Activated CD4-positive, alpha-beta T cell treated with anti-CD3 and anti-CD28 coated beads for 1 hour (primary cell): ENCODE measurements around the gene GTSE1.
"Not testable (repeated sequence)": the region's sequence is repeated elsewhere in the genome, so short reads cannot be mapped to it uniquely, and the experiment has no call there.

ENCODE experiments used
- DNase-seq: peaks from one replicate; pipeline ENCODE4 v3.0.0-alpha.2; 2020

The GTSE1 gene

DNA sequence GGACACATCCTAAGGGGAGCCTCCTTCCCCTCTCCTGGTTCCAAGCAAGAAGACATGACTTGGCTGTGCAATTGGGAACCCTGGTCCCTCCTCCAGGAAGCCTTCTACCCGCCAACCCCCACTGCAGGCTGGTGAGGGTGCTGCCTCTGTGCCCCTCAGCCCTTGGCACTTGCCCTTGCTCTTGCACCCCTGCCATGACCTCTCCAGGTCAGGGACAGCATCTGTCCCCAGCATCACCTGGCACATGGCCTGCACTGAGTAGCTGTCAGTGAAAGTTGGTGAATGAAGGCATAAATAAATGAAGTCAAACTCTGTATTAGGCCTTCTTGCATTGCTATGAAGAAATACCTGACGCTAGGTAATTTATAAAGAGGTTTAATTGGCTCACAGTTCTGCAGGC, 1.9 kb upstream of the GTSE1 start:
- no peak for DNase-seq

DNA sequence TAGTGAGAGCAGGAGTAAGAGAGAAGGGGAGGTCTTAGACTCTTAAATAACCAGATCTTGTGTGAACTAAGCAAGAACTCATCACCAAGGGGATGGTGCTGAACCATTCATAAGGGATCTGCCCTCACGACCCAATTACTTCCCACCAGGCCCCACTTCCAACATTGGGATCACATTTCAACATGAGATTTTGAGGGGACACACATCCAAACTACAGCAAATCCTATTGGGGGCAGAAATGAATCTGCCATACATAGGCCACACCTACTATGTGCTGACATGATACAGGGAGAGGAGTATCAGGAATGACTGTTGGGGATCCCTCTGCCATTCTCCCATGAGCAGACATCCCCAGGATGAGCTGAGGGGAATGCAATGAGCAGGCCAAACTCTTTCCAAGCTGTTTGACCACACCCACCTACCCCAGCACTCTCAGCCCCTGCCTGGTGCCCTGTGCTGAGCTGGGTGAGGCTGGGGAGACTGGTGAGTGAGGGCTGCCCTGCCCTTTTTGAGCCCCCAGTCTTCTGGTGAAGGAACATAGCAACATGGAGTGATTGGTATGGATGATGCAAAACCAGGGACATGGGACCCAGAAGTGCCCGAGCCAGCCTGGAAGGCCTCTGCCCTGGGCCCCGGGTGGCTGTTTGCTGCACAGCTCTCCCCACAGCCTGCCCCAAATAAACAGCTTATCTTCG, 1.2 kb upstream of the GTSE1 start:
- no peak for DNase-seq

DNA sequence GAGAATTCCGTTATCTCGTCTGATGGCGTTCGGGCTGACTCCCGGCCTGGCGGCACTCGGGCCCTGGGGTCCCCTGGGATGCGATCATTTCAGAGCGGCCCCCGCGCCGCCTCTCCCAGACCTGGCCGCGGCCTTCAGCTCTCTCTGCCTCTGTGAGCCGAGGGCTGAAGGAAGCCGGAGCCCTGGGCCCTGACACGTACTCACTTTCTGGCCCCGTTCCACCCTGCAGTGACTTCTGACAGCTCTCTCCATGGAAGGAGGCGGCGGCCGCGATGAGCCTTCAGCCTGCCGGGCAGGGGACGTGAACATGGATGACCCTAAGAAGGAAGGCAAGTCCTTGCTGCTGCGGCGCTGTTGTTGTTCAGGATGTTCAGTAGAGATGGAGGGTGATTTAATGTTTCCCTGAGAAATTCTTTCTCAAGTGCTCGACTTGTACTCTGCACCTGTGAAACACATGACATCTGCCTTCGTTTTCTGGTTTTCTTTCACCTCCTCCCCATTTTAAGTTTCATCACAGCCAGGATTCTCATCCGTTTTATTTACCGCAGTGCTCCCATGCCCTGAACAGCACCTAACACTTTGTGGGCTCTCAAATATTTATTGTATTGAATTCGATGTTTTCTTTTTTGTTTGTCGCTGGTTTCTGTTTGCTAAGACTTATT, 612 bp downstream of the GTSE1 start:
- no peak for DNase-seq

DNA sequence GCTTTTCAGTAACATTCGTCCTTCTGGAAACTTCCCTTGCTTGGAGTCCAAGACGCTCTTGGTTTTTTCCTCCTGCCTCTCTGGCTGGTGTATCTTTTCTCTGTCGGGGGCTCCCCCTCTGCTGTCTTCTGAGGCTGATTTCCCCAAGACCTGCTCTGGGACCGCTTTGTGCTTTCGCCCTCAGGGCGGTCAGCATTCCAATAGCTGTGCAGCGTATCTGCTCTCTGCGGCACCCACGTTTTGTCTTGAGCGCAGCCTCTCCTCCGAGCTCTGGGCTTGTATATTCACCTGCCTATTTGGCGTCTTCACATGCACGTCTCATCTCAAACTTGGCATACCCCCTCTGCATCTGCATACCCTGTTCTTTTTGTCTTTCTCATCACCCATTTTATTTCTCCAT, 2.4 kb downstream of the GTSE1 start:
- no peak for DNase-seq

DNA sequence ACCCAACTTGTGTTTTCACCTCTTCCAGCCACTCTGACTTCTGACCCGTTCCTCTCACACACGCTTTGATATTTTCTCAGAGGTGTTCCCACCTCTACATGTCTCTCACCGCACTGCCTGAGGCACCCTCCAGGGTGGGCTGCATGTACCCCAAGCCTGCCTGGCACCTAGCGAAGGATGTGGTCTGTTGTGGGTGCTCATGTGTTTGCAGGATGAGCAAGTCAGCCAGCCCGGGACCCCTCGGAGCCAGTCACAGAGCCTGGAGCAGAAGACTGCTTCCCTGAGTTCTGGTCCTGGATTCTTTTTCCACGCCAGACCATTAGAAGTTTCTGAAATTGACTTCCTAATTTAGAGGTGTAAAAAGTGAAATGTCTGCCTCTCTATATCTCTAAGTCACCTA, 3.8 kb downstream of the GTSE1 start:
- DNase-seq, result no peak

DNA sequence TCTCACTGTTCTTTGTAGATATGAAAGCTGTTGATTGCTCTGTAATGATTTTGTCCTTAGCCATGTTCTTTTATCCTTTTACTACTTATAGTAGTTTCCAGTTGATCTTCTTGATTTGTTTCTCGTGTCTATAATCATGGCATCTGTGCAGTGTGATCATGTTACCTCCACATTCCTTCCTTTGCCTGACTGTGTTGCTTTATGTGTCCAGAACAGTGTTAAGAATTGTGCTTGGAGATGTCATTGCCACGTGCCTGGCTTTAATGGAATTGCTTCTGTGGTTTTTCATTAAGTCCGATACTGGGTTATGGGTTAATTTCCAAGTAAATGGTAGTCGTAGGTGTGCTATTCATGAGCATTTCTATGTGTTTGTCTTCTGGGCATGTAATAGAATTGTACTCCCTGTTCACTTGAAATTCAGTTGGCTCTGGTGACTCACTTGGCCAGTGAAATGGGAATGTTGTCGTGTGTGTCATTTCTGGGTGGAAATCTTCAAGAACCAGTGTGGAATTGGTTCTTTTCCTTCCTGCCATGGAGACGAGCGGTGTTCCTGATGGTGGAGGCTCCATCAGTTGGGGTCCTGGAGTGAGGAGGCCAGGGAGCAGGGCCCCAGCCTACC, 6.8 kb downstream of the GTSE1 start:
- DNase-seq, result no peak

DNA sequence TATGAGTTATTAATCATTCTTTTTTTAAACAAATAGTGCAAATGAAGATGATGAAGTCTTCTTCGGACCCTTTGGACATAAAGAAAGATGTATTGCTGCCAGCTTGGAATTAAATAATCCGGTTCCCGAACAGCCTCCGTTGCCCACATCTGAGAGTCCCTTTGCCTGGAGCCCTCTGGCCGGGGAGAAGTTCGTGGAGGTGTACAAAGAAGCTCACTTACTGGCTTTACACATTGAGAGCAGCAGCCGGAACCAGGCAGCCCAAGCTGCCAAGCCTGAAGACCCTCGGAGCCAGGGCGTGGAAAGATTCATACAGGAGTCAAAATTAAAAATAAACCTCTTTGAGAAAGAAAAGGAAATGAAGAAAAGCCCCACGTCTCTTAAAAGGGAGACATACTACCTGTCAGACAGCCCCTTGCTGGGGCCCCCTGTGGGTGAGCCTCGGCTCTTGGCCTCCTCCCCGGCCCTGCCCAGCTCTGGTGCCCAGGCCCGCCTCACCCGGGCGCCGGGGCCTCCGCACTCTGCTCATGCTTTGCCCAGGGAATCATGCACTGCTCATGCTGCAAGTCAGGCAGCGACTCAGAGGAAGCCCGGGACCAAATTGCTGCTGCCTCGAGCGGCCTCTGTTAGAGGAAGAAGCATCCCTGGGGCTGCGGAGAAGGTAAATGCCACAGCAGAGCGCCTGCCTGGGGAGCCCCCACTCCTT, 11.8 kb downstream of the GTSE1 start:
- DNase-seq, result no peak

DNA sequence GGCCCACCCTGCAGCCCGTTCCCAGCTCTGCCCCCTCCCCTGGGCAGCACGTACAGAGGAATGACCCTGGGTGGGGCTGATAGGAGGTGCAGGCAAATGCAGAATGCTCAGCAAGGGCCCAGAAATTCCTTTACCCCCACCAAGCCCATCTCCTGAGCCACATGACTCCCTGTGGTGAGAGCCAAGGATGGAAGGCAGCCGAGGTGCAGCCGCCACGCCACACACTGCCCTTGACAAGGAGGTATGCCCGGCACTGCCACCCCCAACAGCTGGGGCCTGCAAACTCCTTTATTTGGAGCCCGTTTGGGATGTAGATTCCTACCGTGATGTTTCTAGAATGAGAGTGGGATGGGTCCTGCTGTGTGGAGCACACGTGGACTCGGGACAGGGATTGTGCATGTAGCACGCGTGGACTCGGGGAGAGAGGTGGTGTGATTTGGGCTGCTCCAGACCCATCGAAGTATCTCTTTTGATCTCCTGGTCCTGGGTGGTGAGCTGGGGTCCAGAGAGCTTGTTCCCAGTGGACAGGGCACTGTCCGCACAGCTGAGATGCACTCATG, 12.9 kb downstream of the GTSE1 start:
- no peak for DNase-seq

DNA sequence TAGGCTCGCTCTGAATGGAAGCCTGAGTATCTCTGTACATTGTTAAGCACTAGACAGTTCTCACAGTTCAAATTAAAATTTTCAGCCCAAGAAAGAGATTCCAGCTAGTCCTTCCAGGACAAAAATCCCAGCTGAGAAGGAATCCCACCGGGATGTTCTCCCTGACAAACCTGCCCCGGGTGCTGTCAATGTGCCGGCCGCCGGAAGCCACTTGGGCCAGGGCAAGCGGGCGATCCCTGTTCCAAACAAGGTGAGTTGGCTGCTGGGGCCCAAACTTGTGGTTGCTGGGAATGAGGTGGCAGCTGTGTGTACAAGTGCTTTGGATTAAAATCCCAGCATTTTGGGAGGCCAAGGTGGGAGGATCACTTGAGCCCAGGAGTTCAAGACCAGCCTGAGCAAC, 15.4 kb downstream of the GTSE1 start:
- no peak for DNase-seq

DNA sequence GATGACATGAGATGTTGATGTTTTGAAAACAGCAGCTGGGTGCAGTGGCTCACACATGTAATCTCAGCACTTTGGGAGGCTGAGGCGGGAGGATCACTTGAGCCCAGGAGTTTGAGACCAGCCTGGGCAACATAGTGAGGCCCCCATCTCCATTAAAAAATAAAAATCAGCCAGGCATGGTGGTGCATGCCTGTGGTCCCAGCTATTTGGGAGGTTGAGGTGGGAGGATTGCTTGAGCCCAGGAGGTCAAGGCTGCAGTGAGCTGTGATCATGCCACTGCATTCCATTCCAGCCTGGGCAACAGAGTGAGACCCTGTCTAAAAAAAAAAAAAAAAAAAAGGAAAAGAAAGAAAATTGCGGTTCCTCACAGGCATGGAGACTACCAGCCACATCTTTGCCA, 16.2 kb downstream of the GTSE1 start:
- DNase-seq, result not testable (repeated sequence)

DNA sequence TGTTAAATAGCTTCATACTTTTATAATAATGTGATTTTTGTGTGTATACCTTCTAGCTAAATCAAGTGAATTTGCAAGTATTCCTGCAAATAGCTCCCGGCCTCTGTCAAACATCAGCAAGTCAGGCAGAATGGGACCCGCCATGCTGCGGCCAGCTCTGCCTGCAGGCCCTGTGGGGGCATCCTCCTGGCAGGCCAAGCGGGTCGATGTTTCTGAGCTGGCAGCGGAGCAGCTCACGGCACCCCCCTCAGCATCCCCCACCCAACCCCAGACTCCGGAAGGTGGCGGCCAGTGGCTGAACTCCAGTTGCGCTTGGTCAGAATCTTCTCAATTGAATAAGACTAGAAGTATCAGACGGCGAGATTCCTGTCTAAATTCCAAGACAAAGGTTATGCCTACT, 19.3 kb downstream of the GTSE1 start:
- DNase-seq, result no peak

DNA sequence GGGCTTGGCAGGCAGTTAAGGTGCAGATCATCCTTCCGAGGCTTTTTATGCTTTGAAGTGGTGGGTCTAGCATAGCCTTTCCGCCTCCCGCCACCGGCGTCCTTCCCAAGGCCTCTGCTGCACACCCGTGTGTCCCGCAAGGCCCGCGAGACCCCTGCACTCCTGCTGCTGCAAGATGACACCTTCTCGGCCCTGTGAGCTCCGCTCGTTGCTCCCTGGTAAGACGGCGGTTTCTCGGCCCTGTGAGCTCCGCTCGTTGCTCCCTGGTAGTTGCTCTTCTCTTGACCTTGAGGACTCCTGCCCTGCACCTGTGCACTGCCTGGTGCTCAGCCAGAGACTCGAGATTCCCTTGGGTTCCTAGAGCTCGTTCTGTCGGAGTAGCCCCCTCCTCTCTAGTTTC, 21.0 kb downstream of the GTSE1 start:
- no peak for DNase-seq

DNA sequence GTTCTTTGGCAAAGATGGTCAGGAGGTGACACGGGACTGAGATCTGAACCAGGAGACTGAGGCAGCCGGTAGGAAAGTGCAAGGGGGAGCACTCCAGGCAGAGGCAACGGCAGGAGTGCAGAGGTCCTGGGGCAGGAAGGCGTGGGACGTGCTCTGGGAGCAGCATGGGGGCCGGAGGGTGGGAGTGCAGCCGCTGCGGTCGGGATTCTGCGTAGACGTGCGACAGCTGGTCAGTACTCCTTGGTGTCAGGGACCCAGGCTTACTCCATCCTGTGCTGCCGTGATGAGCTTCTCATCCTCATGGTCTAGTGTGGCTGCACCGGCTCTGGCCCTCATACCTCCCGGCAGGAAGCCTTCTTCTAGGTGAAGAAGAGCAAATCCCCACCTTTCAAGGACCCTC, 21.9 kb downstream of the GTSE1 start:
- DNase-seq, result no peak

DNA sequence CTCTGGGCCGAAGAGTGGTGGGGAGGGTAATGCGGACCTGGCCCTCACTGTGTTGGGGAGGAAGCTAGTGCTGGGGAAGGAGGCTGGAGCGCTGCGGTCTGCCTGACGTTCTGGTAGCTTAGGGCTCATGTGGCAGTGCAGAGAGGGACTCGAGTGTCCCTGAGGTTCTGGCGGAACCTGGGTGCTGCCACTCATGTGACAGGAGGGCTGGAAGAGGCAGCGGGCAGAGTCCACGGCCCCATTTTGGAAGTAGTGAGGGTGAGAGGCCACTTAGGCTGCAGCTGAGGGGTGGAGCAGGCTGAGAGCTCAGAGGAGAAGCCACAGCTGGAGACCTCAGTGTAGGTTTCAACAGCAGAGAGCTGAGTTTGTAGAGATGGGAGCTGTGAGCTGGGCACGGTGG, 22.6 kb downstream of the GTSE1 start:
- no peak for DNase-seq

DNA sequence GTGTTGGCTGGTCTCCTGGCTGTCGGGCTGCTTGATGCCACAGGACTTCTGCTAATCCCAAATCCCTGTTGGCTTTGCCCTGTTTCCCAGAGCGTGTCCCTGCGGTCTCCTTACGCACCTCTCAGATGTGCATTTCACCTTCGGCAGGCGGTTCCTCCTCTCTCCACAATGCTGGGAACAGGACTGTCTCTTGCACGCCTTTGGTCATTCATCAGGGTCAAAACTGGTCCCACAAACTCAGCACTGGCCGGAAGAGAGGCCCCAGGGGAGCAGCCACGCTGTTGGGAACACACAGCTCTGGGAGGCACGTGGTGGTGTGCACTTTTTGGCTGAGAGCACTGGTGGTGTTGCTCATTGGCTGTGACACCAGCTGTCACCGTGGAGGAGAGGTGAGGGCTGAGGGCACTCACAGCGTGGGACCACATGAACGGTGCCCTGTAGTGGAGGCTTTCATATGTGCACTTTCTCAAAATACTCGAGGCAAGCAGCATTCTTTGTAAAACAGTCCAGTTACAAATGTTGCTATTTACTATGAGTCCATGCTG, 23.6 kb downstream of the GTSE1 start:
- DNase-seq, result no peak

DNA sequence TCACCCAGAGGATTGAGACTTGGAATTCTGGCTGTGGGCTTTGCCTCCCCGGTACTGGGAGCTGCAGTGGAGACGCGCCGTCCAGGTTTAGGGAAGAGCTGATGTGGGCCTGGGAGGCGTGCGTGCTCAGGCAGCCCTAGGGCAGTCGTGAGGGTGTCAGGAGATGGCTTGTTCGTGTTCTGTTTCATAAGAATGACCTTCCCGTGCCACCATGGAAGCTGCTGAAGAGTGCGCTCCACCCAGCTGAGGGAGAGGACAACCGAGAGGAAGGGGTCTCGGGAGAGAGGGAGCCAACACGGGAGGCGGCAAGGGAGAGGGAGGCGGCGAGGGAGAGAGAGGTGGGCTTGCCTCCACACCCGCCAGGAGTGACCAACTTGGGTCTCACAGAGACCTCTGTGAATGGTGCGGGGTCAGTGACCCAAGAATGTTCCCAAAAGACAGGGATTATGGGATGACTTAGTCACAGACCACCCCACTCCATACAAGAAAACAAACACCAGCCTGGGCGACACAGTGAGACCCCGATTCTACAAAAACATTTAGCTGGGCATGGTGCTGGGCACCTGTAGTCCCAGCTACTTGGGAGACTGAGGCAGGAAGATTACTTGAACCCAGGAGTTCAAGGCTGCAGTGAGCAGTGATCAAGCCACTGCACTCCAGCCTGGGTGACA, 24.2 kb downstream of the GTSE1 start:
- DNase-seq, result no peak

DNA sequence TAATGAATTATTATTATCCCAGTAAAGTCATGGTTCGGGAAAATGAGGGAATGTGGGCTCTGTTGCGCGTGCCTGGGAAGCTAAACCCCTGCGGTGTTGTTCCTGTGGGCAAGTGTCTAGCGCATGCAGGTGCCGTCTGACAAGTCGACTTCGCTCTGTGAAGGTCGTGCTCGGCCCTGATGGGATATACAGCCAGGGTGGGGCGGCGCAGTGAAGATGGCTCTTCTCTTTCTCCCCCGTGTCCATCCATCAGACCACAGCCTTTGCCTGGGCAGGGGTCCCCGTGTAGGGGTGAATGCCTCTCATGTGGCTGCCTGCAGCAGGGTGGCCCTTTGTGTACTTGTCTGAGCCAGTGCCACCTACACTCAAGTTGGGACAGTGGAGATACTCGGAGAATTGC, 26.0 kb downstream of the GTSE1 start:
- DNase-seq, result no peak

DNA sequence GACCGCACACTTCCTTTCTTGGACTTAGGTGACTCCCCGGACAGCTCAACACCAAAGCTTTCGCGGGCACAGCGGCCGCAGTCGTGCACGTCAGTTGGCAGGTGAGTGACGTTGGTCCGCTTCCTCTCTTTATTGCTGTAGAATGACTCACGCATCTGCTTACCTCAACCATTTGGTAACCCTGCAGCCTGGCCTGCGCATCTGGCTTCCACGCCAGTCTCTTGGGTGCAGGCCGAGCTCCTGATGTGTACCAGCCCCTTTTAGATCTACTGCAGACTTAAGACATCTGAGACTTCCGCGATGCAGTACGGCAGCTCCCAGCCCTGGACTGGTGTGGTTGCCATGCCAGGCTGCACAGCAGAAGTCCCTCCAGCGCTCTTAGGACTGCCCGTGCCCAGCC, 26.5 kb downstream of the GTSE1 start:
- DNase-seq, result no peak

DNA sequence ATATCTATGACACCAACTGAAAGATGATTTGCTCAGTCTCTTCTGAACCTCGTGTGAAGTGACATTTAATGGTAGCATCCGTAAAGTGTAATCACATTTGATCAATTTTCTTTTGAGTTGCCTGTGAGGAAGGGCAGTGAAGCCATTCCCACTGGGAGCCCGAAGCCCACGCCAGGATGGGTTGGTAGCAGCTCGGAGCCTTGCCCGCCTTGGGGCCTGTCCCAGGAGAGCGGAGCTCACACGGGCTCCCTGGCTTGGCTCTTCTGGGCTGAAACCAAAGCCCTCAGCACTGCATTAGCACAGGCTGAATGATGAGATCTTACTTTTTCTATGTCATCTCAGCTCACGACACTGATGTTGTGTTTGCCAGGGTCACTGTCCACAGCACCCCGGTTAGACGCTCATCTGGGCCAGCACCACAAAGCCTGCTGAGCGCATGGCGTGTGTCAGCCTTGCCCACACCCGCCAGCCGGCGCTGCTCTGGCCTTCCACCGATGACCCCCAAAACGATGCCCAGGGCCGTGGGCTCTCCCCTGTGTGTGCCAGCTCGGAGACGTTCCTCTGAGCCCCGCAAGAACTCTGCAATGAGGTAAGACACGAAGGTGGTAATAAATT, 29.5 kb downstream of the GTSE1 start:
- DNase-seq, result no peak

DNA sequence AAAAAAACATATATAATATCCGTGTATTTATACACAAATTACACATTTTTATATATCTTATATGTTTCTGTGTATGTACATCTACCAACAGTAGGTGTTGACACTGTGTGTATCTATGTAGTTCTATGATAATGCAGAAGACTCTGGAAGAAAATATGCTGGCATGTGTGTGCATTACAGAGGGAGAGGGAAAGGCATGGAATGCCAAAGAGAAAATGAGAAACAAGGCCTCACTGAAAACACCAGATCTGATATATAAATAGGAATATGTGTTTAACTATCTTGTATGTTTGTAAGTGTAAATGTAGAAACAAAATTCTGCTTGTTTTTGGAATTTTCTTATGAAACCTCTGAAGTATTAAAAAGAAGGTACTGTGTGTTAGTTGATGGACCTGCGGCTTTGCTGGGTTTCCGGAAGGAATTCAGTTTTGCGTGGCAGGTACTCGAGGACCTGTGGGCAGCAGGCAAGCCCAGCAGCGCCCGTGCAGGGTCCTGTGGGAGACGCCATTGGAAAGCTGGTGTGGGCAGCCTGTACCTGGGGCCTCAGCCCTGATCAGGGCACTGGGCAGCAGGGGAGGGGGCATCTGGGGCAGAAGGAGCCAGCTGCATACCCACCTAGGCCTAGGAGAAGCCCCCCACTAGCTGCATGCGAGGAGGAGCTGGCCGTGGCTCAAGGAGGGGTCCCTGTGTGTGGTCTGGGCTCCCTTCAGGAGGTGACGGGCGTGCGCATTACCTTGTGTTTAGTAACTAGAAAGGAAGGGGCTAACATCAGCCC, 31.2 kb downstream of the GTSE1 start:
- no peak for DNase-seq

DNA sequence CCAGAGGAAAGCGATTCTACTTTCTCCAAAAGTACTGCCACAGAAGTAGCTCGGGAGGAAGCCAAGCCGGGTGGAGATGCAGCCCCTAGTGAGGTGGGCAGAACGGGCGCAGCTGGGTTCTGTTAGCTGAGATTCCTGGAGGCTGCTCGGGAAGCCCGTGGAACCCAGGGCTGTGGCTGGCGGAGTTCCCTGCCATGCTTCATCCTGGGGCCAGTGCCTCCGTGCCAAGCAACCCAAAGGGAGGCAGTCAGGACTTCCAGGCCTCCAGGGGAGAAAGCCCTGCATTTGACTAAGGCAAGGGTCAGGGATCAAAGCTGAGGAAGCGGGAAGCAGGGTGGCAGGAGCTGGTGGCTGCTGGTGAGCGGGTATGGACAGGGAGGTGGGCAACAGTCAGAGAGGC, 32.1 kb downstream of the GTSE1 start:
- no peak for DNase-seq
